GM12891 (cell line): ENCODE results near the gene RNF114.

ENCODE experiments used
- POLR2A ChIP-seq: IDR thresholded peaks from 2 replicates; pipeline ENCODE4 v1.6.1; 2011; ENCODE audit warnings: low read depth, low read length, control low read depth
- POLR2AphosphoS5 ChIP-seq: IDR thresholded peaks from 2 replicates; pipeline ENCODE4 v1.6.1; 2011; ENCODE audit warnings: low read depth, low read length, control low read depth
- TAF1 ChIP-seq: IDR thresholded peaks from 2 replicates; pipeline ENCODE4 v1.6.1; 2011; ENCODE audit warnings: low read depth, low read length, control low read depth

DNA sequence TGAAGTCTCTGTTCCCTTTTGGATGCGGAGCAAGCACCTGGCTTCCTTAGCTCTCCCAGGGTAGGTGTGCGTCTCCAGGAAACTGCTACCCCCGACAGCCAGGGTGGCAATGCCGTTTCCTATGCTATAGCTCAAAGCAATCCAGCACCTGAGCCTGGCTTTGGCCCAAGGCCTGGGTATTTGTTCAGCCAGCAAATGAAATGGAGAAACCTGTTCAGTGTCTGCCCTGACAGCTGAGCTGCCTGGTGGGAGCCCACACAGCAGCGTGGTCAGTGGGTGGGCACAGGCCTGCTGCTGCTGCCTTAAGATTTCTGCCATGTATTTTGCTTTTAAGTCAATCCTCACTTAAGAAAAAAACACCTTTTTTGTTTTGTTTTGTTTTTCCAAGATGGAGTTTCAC lies 34.6 kb upstream of the RNF114 start:
- TF ChIP-seq POLR2AphosphoS5 = no peak
- TF ChIP-seq POLR2A = no peak
- no peak for TF ChIP-seq TAF1
